Mucosa of rectum (tissue), 2 donors: ENCODE results near the gene TMCC1.
A peak's percentile ranks its signal among the peaks of the same experiment; 100 is the strongest.

Source experiments
- H3K27ac ChIP-seq, 2 donors: one replicate each; pipeline ENCODE4 v1.7.0; 2013; ENCODE audit warnings: inconsistent platforms in 2 of 2, low read depth in 2 of 2, low read length in 2 of 2
- H3K27me3 ChIP-seq, 2 donors: one replicate each; pipeline ENCODE4 v1.7.0; 2013; ENCODE audit warnings: low read length in 2 of 2; ENCODE audit not compliant: control insufficient read depth in 2 of 2, insufficient read depth in 2 of 2
- H3K36me3 ChIP-seq, 2 donors: one replicate each; pipeline ENCODE4 v1.7.0; 2013; ENCODE audit warnings: low read length in 2 of 2; ENCODE audit not compliant: control insufficient read depth in 2 of 2, insufficient read depth in 2 of 2
- H3K4me1 ChIP-seq, 2 donors: one replicate each; pipeline ENCODE4 v1.7.0; 2013; ENCODE audit warnings: low read length in 2 of 2, mild to moderate bottlenecking in 1 of 2; ENCODE audit not compliant: control insufficient read depth in 2 of 2, insufficient read depth in 2 of 2
- H3K4me3 ChIP-seq, 2 donors: one replicate each; pipeline ENCODE4 v1.7.0; 2013; ENCODE audit warnings: low read length in 2 of 2
- H3K9ac ChIP-seq, 2 donors: one replicate each; pipeline ENCODE4 v1.7.0; 2013; ENCODE audit warnings: low read length in 2 of 2, low read depth in 1 of 2, mild to moderate bottlenecking in 1 of 2
- H3K9me3 ChIP-seq, 2 donors: one replicate each; pipeline ENCODE4 v1.7.0; 2013; ENCODE audit warnings: low read length in 2 of 2; ENCODE audit not compliant: control insufficient read depth in 2 of 2
- donor health status: healthy.
- donor health status: Normal muscosa, but diverticular disease.

Gene TMCC1

DNA sequence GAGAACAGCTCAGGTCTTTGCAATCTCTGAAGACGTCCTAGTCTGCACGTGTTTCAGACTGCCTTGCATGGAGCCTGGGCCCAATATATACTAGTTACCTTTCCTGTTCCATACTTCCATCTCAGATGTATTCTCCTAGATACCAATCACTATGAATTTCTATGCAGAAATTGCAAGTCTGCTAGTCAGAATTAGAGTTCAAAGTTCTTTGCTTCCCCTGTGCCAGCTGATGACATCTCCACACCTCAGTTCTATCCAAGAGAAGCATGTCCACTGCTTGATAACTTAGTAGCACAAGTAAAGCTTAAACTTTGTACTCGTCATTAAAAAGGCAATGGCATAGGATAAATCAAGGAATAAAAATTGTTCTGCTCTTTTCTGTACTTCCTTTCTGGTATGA is 153.4 kb downstream of the TMCC1 start:
- Histone ChIP-seq H3K27me3 (no peaks in the 10 kb centered on the region), H3K36me3 (no peaks in the 10 kb centered on the region), H3K27ac (no peak overlapping the region), H3K4me3 (no peak overlapping the region), H3K4me1 (no peaks in the 10 kb centered on the region), H3K9me3 (no peaks in the 10 kb centered on the region), H3K9ac (no peak overlapping the region)

DNA sequence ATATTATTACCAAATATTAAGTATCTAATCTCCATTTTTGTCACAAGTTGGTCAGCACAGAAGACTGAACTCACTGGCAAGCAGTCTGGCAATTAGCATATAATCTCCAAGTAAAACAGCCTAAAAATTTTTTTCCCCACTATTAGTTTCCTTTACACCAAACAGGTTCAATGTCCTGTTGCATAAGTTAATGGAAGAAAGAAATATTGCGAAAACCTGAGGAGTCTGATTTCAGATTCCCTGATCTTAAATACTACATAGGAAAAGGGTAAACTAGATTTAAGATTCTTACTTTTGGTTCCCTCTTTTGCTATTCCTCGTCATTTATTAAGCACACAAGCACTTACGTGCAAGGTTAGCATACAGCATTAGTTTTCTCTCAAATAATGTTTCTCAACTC is 153.9 kb downstream of the TMCC1 start:
- no peak overlapping the region for H3K27ac ChIP-seq

DNA sequence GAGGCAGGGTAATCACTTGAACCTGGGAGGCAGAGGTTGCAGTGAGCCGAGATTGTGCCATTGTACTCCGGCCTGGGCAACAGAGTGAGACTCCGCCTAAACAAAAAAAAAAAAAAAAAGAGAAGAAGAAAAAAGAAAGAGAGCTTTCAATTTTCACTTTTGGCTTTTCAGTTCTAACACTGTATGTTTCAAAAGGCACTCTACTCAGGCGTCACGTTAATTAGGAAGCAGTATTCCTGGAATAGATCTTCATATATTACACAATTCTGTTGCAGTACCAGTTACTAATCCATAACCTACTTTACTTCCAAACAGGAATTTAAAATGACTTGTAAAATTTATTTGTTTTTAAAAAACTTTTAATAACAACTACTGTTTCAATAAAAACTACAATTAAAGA is 155.3 kb downstream of the TMCC1 start:
- Histone ChIP-seq H3K4me3 (no peak overlapping the region), H3K27ac (no peak overlapping the region), H3K4me1 (no peaks in the 10 kb centered on the region), H3K27me3 (no peaks in the 10 kb centered on the region), H3K9me3 (no peaks in the 10 kb centered on the region), H3K9ac (no peak overlapping the region), H3K36me3 (no peaks in the 10 kb centered on the region)

More for the DNA sequence above, 153.9 kb downstream of the TMCC1 start:
- Histone ChIP-seq H3K27me3 (no peaks in the 10 kb centered on the region), H3K9ac (no peak overlapping the region), H3K36me3 (no peaks in the 10 kb centered on the region), H3K4me1 (no peaks in the 10 kb centered on the region), H3K4me3 (no peak overlapping the region), H3K9me3 (no peaks in the 10 kb centered on the region)

DNA sequence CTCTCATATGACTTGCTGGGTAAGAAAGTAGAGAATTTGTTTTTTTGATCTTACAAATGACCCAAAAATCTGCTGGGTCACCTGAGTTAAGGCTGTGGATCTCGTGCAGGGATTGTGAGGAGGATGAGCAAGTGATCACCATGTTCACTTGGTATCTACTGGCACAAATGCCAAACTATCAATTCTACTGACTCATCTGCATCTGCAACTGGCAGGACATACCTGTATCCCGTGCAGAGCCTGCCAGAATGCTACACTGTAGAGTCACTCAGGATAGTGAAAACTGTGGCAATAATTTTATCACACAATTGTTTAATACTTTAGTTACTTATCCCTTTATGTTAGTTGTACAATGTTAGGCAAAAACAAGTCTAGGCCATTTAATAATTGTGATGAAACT is 157.4 kb downstream of the TMCC1 start:
- no peaks in the 10 kb centered on the region for H3K9me3 ChIP-seq
- no peak overlapping the region for H3K4me3 ChIP-seq
- no peaks in the 10 kb centered on the region for H3K27me3 ChIP-seq
- no peaks in the 10 kb centered on the region for H3K4me1 ChIP-seq
- no peaks in the 10 kb centered on the region for H3K36me3 ChIP-seq
- no peak overlapping the region for H3K9ac ChIP-seq
- no peak overlapping the region for H3K27ac ChIP-seq

DNA sequence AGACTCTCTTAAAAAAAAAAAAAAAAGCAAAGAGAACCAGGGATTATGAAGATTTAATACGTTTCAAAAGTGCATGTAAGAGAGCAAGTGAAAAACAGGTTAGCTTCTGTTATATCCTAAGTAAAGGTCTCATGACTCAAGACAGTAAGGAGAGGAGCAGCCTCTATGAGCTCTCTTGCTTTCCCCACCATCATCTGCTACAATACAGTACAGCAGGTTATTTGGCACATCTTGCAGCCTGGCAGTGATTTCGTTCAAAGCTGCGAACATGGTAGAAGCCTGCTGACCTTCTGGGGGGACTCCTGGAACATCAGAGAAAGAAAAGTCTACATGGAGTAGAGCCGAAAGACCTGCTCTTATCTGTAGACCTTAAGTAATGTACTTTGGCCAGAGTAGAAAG is 157.9 kb downstream of the TMCC1 start:
- Histone ChIP-seq H3K27ac (no peak overlapping the region), H3K4me1 (no peaks in the 10 kb centered on the region), H3K27me3 (no peaks in the 10 kb centered on the region), H3K36me3 (no peaks in the 10 kb centered on the region), H3K9ac (no peak overlapping the region), H3K4me3 (no peak overlapping the region), H3K9me3 (no peaks in the 10 kb centered on the region)

DNA sequence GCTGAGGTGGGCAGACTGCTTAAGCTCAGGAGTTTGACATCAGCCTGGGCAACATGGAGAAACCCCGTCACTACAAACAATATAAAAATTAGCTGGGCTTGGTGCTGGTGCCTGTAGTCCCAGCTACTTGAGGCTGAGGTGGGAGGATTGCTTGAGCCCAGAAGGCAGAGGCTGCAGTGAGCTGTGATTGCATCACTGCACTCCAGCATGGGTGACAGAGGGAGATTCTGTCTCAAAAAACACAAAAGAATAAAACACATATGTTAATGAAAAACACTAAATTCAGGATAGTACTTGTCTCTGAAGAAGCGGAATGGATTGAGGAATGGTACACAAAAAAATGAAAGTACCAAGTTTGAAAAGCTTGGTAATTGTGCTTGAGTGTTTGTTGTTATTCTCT is 159.1 kb downstream of the TMCC1 start:
- no peaks in the 10 kb centered on the region for H3K9me3 ChIP-seq
- H3K4me1 ChIP-seq: no peaks in the 10 kb centered on the region
- H3K36me3 ChIP-seq: no peaks in the 10 kb centered on the region
- no peak overlapping the region for H3K27ac ChIP-seq
- H3K9ac ChIP-seq: no peak overlapping the region
- H3K27me3 ChIP-seq: no peaks in the 10 kb centered on the region
- no peak overlapping the region for H3K4me3 ChIP-seq

DNA sequence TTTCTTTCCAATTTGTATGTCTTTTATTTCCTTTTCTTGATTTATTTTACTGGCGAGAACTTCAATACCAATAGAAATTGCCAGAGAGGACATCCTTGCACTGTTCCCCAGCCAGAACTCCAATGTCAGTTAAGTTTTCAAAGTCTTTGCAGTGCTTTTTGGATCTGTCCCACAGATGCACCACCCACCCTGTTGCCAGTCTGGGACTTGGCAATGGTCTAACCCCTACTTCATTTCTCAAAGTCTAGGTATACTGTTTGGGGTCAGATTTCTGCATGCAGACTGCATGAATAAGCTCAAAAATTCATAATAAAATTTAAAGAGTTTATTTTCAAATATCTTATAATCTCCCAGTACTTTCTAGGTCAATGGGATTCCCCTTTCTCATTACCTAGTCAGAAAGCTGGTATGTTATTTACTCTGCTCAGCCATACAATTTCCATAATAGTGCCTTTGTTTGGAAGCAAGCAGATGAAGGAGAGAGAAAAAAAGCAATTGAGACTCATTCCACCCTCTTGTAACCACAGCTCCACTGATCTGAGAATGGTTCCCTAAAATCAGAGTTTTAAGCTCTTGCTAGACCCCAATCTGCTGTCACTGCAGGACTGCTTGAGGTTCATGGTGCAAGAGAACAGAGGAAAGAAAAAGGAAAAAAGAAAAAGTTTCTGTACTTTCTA is 161.2 kb downstream of the TMCC1 start:
- H3K27ac ChIP-seq: no peak overlapping the region

DNA sequence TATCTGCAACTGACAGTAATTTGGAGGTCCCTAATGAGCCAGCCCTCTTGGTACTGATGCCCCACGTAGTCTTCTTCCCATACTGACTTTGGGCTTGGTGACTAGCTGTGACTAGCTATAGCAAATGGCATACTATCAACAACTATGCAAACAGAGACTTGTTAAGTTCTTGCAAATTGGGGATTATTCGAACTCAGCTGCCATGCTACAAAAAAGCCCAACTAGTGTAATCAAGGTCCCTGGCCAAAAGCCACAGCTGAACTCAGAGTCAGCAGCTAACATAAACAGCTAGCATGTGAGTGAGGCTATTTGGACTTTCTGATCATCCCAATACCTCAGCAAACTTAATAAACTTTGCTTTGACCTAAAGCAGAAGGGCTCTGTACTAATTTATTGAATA is 165.8 kb downstream of the TMCC1 start:
- Histone ChIP-seq H3K27ac (no peak overlapping the region), H3K36me3 (no peaks in the 10 kb centered on the region), H3K4me3 (no peak overlapping the region), H3K9me3 (no peaks in the 10 kb centered on the region), H3K4me1 (no peaks in the 10 kb centered on the region), H3K9ac (no peak overlapping the region), H3K27me3 (no peaks in the 10 kb centered on the region)

More for the DNA sequence above, 161.2 kb downstream of the TMCC1 start:
- Histone ChIP-seq H3K9me3 (no peaks in the 10 kb centered on the region), H3K4me3 (no peak overlapping the region), H3K27me3 (no peaks in the 10 kb centered on the region), H3K36me3 (no peaks in the 10 kb centered on the region), H3K9ac (no peak overlapping the region), H3K4me1 (no peaks in the 10 kb centered on the region)

DNA sequence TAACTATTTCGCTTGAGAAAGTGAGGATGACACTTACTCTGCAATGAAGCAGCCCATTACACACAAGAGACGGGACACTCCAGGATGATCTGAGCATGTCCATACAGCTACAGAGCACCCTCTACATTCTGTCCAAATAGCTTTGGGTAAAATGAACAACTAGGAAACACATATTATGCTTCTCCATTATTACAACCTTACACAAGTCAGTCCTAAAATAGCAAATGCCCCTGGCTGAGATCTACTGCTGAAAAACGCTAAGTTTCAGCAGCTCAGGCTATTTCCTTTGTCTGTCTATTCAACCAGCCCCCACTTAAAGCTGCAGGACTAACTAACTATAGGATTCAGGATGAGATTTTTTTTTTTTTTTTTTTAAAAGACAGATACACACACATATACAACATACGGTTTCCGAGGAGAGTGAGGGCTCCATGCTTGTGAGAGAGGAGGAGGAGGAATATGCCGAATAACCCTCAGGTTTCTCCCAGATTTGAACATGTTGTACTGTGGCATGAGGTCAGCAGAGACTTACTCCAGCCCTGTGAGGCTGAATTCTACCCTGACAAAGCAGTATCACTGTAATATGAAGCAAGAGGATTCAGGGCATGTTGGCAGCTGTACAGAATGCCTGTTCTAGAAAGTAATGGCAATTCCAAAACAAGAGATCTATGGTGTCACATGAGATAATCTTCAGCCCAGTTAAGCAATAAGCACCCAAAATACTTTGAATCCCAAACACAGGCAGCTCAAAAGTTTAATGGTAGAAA is 169.8 kb downstream of the TMCC1 start:
- Histone ChIP-seq H3K9ac (no peak overlapping the region), H3K27ac (peak overlapping the region in 1 of 2 donors; percentile 21), H3K4me3 (no peak overlapping the region), H3K9me3 (no peaks in the 10 kb centered on the region), H3K4me1 (no peaks in the 10 kb centered on the region), H3K27me3 (no peaks in the 10 kb centered on the region), H3K36me3 (no peaks in the 10 kb centered on the region)

DNA sequence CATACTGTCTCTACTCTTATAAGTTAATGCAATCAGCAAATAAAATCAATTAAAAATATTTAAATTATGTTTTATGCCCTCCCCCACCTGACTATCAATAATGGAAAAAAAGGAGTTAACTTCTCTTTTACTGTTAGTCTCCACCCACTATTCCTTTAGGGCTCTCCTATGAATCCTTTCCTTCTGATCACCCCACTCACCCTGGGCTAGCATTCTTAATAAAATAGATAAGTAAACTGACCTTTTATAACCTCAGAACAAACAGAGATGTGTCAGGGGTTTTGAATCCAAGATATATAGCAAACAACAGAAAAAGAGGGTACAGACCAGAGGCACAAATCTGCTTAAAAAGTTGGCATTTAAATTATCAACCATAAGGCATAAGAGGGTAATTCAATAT is 171.0 kb downstream of the TMCC1 start:
- Histone ChIP-seq H3K27me3 (no peaks in the 10 kb centered on the region), H3K27ac (no peak overlapping the region), H3K36me3 (no peaks in the 10 kb centered on the region), H3K9ac (no peak overlapping the region), H3K4me1 (no peaks in the 10 kb centered on the region), H3K9me3 (no peaks in the 10 kb centered on the region), H3K4me3 (no peak overlapping the region)
